ENCODE data around the gene TBPL1. TPM values are rescaled to one million over a fixed set of nuclear protein-coding genes. Genes with fewer than 3 reads are reported as not detected.

The TBPL1 gene
- polyA plus RNA-seq, 2 of the 4 experiments (the other 2 are of a cell fraction), result 22.4 to 41.1 TPM

DNA sequence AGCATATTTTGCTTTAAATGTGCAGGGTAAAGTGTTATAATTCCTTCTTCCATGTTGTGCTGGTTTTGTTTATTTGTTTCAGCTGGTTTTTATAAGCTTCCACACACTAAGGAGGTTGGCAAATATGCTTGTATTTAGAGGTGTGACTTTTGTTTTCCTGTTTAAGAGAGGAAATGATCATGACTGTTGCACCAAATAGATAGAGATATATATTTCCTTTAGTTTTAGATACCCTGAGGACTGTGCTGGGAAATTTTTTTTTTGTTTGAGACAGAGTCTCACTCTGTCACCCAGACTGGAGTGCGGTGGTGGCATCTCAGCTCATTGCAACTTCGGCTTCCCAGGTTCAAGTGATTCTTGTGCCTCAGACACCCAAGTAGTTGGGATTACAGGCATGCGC lies 5.8 kb downstream of the TBPL1 start (continued):
- TF ChIP-seq RAD21 (conservative IDR thresholded peaks at IDR 0.05 in 1 of 2, IDR thresholded peaks at IDR 0.05 in 1 of 2) (no peak), HOXA7 (CRISPR knock-in tag; IDR thresholded peaks at IDR 0.05) (no peak)
- TF ChIP-seq, protein P1, sequence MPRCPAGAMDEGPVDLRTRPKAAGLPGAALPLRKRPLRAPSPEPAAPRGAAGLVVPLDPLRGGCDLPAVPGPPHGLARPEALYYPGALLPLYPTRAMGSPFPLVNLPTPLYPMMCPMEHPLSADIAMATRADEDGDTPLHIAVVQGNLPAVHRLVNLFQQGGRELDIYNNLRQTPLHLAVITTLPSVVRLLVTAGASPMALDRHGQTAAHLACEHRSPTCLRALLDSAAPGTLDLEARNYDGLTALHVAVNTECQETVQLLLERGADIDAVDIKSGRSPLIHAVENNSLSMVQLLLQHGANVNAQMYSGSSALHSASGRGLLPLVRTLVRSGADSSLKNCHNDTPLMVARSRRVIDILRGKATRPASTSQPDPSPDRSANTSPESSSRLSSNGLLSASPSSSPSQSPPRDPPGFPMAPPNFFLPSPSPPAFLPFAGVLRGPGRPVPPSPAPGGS (IDR thresholded peaks at IDR 0.05), result no peak

DNA sequence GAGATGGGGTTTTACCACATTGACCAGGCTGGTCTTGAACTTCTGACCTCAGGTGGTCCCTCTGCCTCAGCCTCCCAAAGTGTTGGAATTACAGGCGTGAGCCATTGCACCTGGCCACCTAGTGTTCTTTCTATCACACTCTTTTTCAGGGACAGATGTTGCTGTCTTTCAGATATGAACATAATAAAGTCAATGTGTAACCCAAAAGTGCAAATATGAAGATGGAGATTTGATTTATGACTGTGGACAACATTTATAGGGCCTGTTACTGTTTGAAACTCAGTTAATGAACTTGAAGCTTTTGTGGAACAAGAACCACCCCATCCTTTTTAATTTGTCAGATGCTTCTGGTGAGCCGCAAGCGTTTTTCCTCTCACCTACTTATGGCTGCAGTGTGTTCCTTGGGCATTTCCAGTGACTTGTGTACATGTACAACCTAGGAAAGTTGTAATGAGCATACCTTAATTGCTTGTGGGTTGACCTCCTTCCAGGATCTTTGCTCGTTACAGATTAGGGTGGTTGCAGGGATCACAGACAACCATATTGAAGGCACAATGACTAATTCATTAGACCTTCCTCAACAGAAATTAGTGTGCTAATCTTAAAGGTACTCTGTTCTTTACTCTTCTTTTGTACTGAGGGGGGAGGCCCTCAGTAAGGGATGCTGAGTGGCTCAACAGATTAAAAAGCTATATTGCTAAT lies 6.8 kb downstream of the TBPL1 start:
- ChIA-PET POLR2A (no interaction called here), CTCF (interaction anchor here (0.6 to 2.0 kb wide), 7 partner anchors 13 to 137 kb away, joined by 3 to 14 read pairs (median 3); no protein-coding TSS in a partner anchor)
- H3K4me2 ChIP-seq, result no peak overlapping the region
- H3K4me1 ChIP-seq, result peaks cover 19% of the 10 kb centered on the region
- H3K4me3 ChIP-seq, result no peak overlapping the region
- no peaks in the 10 kb centered on the region for H3K9me3 ChIP-seq
- WGBS (ENCODE audit: missing lambda C conversion rate), result 92% methylated on average over 4 of the region's 4 CpGs
- TF ChIP-seq KDM1A (IDR thresholded peaks at IDR 0.05; ENCODE audit: low read depth) (no peak), ZC3H11A (IDR thresholded peaks at IDR 0.05) (no peak), MYC (IDR thresholded peaks at IDR 0.05; ENCODE audit: borderline replicate concordance, low read length) (no peak), REST (IDR thresholded peaks at IDR 0.05) (no peak), CEBPB (IDR thresholded peaks at IDR 0.05) (no peak), ZFP36 (IDR thresholded peaks at IDR 0.05; ENCODE audit: borderline replicate concordance, partially characterized antibody) (no peak), FOSL2 (IDR thresholded peaks at IDR 0.05) (no peak), FOSL2 (CRISPR knock-in tag; IDR thresholded peaks at IDR 0.05) (no peak)
- DNase-seq (ENCODE audit: low read depth in 1 of 2, low spot score in 1 of 2) (no peak), ATAC-seq (no peak), FAIRE-seq (no peak)
- no peak overlapping the region for H3K27ac ChIP-seq

DNA sequence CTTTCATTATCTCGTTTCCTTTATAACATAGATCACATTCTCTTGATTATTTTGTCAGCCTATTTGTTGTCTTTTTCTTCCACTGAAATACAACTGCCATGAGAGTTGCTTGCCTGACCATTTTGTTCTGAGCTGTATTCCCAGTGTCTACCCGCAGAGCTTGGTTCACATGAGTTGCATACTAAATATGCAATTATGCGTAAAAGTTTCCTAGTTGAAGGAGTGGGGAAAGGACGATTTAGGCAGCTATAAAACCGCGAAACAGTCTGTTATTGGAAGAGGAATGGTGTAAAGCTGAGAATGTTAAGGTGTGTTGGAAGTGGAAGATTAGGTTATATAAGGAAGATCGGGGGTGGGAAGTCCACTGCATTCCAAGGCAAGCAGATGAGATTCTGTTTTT lies 8.8 kb downstream of the TBPL1 start:
- DNase-seq (ENCODE audit: low read depth in 1 of 2, low spot score in 1 of 2), result no peak
- FAIRE-seq, result no peak
- Histone ChIP-seq H3K27ac (no peak overlapping the region), H3K4me1 (peaks cover 15% of the 10 kb centered on the region; the same call in 1 of the 3 replicates), H3K4me2 (no peak overlapping the region), H3K4me3 (no peak overlapping the region), H3K9me3 (no peaks in the 10 kb centered on the region)
- no peak for ATAC-seq
- TF ChIP-seq CBX8 (IDR thresholded peaks at IDR 0.05) (no peak), MAZ (IDR thresholded peaks at IDR 0.05; ENCODE audit: borderline replicate concordance, low read depth, low read length) (no peak), NR3C1 (IDR thresholded peaks at IDR 0.05) (no peak), EHMT2 (IDR thresholded peaks at IDR 0.05; ENCODE audit: low read depth) (no peak), PBX3 (IDR thresholded peaks at IDR 0.05) (no peak), CEBPB (IDR thresholded peaks at IDR 0.05) (no peak)
- POLR2A ChIA-PET, result interaction anchor here (0.7 to 1.0 kb wide), 2 partner anchors 9 to 10 kb away, joined by 3 read pairs; partner anchors contain the start of gene TBPL1
- WGBS (ENCODE audit: missing lambda C conversion rate), result 96% methylated on average over 7 of the region's 7 CpGs
- CTCF ChIA-PET, result interaction anchor here (0.9 to 1.7 kb wide), 6 partner anchors 9 to 134 kb away, joined by 3 to 12 read pairs (median 5); partner anchors contain the start of gene TBPL1
